Ishikawa (cell line): ENCODE results near the gene R3HDM1.

ENCODE experiments used
- CEBPB ChIP-seq: IDR thresholded peaks from 2 replicates; pipeline ENCODE4 v1.6.1; 2012
- CREB1 ChIP-seq: IDR thresholded peaks from 2 replicates; pipeline ENCODE4 v1.6.1; 2012; ENCODE audit warnings: low read depth
- EGR1 ChIP-seq: IDR thresholded peaks from 2 replicates; pipeline ENCODE4 v1.6.1; 2012
- EP300 ChIP-seq: IDR thresholded peaks from 2 replicates; pipeline ENCODE4 v1.6.1; 2012; ENCODE audit warnings: borderline replicate concordance
- FOXM1 ChIP-seq: IDR thresholded peaks from 2 replicates; pipeline ENCODE4 v1.6.1; 2012; ENCODE audit warnings: low read depth, borderline replicate concordance
- MAX ChIP-seq: IDR thresholded peaks from 2 replicates; pipeline ENCODE4 v1.6.1; 2012
- NFIC ChIP-seq: IDR thresholded peaks from 2 replicates; pipeline ENCODE4 v1.6.1; 2012
- RAD21 ChIP-seq: IDR thresholded peaks from 2 replicates; pipeline ENCODE4 v1.6.1; 2012; ENCODE audit warnings: low read depth
- REST ChIP-seq: IDR thresholded peaks from 2 replicates; pipeline ENCODE4 v1.6.1; 2012; ENCODE audit warnings: low read depth, mild to moderate bottlenecking
- TAF1 ChIP-seq: IDR thresholded peaks from 2 replicates; pipeline ENCODE4 v1.6.1; 2012; ENCODE audit warnings: low read depth, mild to moderate bottlenecking
- TCF12 ChIP-seq: IDR thresholded peaks from 2 replicates; pipeline ENCODE4 v1.6.1; 2012; ENCODE audit warnings: low read depth
- TEAD4 ChIP-seq: IDR thresholded peaks from 2 replicates; pipeline ENCODE4 v1.6.1; 2012
- YY1 ChIP-seq: IDR thresholded peaks from 2 replicates; pipeline ENCODE4 v1.6.1; 2012; ENCODE audit warnings: low read depth
- ZBTB7A ChIP-seq: IDR thresholded peaks from 2 replicates; pipeline ENCODE4 v1.6.1; 2012; ENCODE audit warnings: low read depth
- TF ChIP-seq, protein P1 (sequence below): IDR thresholded peaks from 2 replicates; pipeline ENCODE4 v1.6.1; 2012

The R3HDM1 gene

DNA sequence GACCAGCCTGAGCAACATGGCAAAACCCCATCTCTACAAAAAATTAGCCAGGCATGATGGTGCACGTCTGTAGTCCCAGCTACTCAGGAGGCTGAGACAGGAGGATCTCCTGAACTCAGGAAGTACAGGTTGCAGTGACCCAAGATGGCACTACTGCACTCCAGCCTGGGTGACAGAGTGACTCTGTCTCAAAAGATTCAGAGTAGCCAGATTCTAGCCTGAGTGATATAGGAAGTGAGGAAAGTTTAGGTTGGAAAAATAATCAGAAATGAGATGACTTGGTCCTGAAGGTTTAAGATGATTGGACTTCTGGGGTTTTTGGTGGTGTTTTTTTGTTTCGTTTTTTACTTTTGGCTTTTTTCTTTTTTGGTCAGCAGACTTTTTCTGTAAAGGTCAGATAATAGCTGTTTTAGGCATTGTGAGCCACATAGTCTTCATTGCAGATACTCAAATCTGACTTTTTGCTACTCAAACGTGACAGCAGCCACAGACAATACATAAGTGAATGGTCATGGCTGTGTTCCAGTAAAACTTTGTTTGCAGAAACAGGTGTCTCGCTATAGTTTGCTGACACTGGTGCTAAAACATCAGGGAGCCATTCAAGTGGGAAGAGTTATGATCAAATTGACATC, 106.3 kb downstream of the R3HDM1 start:
- TF ChIP-seq CREB1, result no peak
- no peak for TF ChIP-seq TCF12
- no peak for TF ChIP-seq NFIC
- TF ChIP-seq CEBPB, result no peak

- no peak for TF ChIP-seq CEBPB
- no peak for TF ChIP-seq TAF1
- TF ChIP-seq EP300, result no peak
- TF ChIP-seq FOXM1, result no peak
- TF ChIP-seq EGR1, result no peak
- TF ChIP-seq CREB1, result no peak
- TF ChIP-seq, protein P1, sequence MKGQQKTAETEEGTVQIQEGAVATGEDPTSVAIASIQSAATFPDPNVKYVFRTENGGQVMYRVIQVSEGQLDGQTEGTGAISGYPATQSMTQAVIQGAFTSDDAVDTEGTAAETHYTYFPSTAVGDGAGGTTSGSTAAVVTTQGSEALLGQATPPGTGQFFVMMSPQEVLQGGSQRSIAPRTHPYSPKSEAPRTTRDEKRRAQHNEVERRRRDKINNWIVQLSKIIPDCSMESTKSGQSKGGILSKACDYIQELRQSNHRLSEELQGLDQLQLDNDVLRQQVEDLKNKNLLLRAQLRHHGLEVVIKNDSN, result no peak
- TF ChIP-seq ZBTB7A, result no peak
- TF ChIP-seq NFIC, result no peak
- TF ChIP-seq TEAD4, result no peak
- TF ChIP-seq MAX, result no peak
- no peak for TF ChIP-seq RAD21
- TF ChIP-seq YY1, result no peak
- TF ChIP-seq REST, result no peak
- no peak for TF ChIP-seq TCF12
Measured at GRCh38 chr2:135638825-135639224, 107.5 kb downstream of the R3HDM1 start.

- TF ChIP-seq TCF12, result no peak
- TF ChIP-seq, protein P1, result no peak
- no peak for TF ChIP-seq FOXM1
- no peak for TF ChIP-seq MAX
Measured at GRCh38 chr2:135641156-135642068, 110.1 kb downstream of the R3HDM1 start.

DNA sequence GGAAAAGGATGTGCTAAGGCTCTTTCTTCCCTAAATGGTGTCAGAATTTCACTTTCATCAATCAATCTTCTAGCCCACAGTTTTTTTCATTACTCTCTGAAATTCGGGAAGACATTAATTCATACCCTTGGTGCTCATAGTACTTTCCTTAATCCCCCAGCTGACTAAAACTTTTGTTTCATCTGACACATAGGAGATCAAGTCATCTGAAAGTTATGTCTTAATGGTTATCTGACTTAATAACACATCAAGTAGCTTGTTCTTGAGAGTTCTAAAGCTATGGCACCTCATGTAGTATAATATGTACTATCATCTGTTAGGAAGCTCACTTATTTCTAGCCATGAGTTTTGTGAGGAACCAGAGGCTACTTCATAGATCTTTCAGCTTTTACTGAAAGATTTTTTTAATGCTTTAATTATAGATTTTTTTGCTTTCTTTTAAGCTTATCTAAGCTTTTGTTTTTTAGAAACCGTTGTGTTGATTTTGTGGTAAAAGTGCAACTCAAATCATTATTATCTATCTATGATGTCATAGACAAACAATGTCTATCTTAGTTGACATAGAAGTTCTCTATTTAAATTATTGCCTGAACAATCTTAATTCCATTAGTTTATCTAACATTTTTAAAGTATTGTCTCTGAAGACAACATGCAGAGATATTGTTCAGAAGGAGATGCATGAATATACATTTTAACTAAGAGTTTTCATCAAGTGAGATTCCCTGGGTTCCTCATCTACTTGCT, 116.7 kb downstream of the R3HDM1 start:
- TF ChIP-seq REST (no peak), ZBTB7A (no peak), RAD21 (no peak)
- TF ChIP-seq, protein P1, result no peak

- TF ChIP-seq FOXM1, result no peak
- TF ChIP-seq YY1, result no peak
- TF ChIP-seq CREB1, result no peak
- no peak for TF ChIP-seq TEAD4
- no peak for TF ChIP-seq CEBPB
- no peak for TF ChIP-seq TAF1
- no peak for TF ChIP-seq REST
- no peak for TF ChIP-seq ZBTB7A
- TF ChIP-seq RAD21, result no peak
- no peak for TF ChIP-seq TCF12
- TF ChIP-seq, protein P1, result no peak
- no peak for TF ChIP-seq EP300
- no peak for TF ChIP-seq EGR1
- no peak for TF ChIP-seq NFIC
- no peak for TF ChIP-seq MAX
Measured at GRCh38 chr2:135650721-135651120, 119.4 kb downstream of the R3HDM1 start.
